Neural crest cell (in vitro differentiated cells): Measurements from ENCODE around the gene TLE4. TPM values are rescaled to one million over a fixed set of nuclear protein-coding genes. Genes with fewer than 3 reads are reported as not detected.
"Not testable (repeated sequence)": the region's sequence is repeated elsewhere in the genome, so short reads cannot be mapped to it uniquely, and the experiment has no call there.

Experiments
- DNase-seq: peaks from one replicate; pipeline ENCODE4 v3.0.0; 2021; ENCODE audit warnings: low read depth, mixed read lengths, low spot score
- H3K27ac Mint-ChIP-seq: one replicate; pipeline ENCODE4 v1.8.0; 2021; ENCODE audit warnings: mild to moderate bottlenecking, mixed read lengths; ENCODE audit not compliant: unreplicated experiment
- H3K27me3 Mint-ChIP-seq: 2 replicates; pipeline ENCODE4 v1.8.0; 2021; ENCODE audit warnings: low read depth, mild to moderate bottlenecking, mixed read lengths
- H3K36me3 Mint-ChIP-seq: 2 replicates; pipeline ENCODE4 v1.8.0; 2021; ENCODE audit warnings: low read depth, mild to moderate bottlenecking, mixed read lengths
- H3K4me1 Mint-ChIP-seq: 2 replicates; pipeline ENCODE4 v1.8.0; 2021; ENCODE audit warnings: mixed read lengths
- H3K4me3 Mint-ChIP-seq: one replicate; pipeline ENCODE4 v1.8.0; 2021; ENCODE audit warnings: mild to moderate bottlenecking, mixed read lengths
- H3K9me3 Mint-ChIP-seq: 2 replicates; pipeline ENCODE4 v1.8.0; 2021; ENCODE audit warnings: mixed read lengths
- total RNA-seq: library from RNA; stranded (reverse); gene quantifications from 2 replicates; pipeline ENCODE4 v1.2.1, GENCODE V29; 2021
- TF ChIP-seq, protein P1 (sequence below): fragments of 200-600 bp; sonication (generic); conservative IDR thresholded peaks from 2 replicates; pipeline ENCODE4 v1.5.0; 2021; ENCODE audit warnings: antibody characterized with exemption, mild to moderate bottlenecking

The TLE4 gene
- total RNA-seq, 1 donor from 2014 or later, result 85.8 TPM

DNA sequence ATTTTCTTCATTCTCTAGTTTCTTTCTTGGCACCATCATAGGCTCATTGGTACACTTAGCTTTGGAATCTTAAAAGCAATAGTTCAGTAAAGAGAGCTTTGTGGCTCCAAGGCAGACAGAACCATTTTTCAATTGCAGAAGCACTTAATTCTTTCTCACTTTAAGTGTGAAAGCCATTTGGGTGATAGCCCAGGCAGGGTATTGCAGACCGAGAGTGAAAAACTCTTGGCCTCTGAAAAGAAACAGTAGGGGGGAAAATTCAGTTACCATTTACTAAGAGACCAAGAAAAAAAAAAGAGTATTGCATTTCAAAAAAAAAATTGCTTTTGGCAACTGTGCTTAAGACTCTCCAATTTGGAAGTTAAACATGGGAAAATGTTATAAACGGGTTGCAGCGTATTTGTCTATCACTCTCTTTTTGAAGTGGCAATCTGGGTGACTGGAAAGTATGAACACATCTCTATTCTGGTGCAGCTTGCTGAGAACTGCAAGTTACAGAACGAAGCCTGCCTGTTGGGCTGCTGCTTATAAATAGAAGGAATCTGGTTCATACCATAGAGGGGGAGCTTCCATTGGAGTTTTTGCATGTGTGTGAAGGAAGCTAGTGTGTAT, 170.5 kb downstream of the TLE4 start:
- TF ChIP-seq, protein P1, sequence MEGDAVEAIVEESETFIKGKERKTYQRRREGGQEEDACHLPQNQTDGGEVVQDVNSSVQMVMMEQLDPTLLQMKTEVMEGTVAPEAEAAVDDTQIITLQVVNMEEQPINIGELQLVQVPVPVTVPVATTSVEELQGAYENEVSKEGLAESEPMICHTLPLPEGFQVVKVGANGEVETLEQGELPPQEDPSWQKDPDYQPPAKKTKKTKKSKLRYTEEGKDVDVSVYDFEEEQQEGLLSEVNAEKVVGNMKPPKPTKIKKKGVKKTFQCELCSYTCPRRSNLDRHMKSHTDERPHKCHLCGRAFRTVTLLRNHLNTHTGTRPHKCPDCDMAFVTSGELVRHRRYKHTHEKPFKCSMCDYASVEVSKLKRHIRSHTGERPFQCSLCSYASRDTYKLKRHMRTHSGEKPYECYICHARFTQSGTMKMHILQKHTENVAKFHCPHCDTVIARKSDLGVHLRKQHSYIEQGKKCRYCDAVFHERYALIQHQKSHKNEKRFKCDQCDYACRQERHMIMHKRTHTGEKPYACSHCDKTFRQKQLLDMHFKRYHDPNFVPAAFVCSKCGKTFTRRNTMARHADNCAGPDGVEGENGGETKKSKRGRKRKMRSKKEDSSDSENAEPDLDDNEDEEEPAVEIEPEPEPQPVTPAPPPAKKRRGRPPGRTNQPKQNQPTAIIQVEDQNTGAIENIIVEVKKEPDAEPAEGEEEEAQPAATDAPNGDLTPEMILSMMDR, result no peak
- no peak overlapping the region for H3K27ac Mint-ChIP-seq
- H3K4me3 Mint-ChIP-seq, result no peak overlapping the region
- H3K27me3 Mint-ChIP-seq, result no peaks in the 10 kb centered on the region
- DNase-seq, result no peak
- H3K4me1 Mint-ChIP-seq, result no peaks in the 10 kb centered on the region
- H3K36me3 Mint-ChIP-seq, result no peaks in the 10 kb centered on the region
- H3K9me3 Mint-ChIP-seq, result peaks cover 2% of the 10 kb centered on the region

DNA sequence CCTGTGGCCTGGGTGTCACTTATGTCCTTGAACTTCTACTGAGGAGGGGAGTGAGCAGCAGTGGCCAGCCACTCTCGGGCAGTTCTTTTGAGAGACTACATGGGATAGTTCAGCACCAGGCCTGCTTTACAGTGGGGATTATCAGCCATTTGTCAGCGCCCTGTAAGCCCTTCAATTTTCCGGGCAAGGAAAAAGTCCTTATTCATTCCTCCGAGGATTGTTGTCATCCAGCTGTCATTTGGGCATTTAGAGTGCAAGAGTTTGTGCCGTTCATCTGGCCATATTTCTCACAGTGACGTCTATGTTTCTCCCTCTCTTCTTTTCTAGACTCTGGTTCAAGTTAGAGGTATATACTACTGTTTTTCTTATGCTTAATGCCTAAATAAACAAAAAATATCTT, 172.8 kb downstream of the TLE4 start:
- Mint-ChIP-seq H3K36me3 (no peaks in the 10 kb centered on the region), H3K27me3 (no peaks in the 10 kb centered on the region)
- TF ChIP-seq, protein P1, result no peak

DNA sequence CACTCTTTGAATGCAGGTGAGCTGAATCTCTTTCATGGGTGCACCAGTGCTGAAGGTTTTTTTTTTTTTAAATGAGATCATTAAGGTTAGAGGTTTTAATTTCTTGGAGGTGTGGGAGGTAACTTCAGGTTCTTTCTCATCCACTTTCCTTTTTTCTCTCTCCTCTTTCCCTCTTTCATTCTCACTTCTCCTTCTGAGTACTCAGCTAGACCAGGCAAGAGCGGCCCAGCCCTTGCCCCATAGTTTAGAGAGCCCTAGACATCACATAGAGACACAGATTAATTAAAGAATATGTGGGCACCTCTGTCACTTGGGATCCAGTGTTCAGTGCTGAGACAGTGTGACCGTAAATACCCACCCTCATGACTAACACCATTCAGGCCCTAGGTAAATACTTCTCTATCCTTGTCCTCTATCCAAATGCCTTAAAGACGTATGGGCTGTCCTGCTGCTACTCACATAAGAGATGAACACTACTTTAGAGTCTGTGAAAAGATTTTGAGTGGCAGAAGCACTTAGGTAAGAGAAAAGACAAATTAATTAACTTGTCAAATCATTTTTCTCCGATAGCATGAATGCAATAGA, 174.1 kb downstream of the TLE4 start:
- no peaks in the 10 kb centered on the region for H3K36me3 Mint-ChIP-seq
- peaks cover 2% of the 10 kb centered on the region for H3K9me3 Mint-ChIP-seq
- no peak overlapping the region for H3K4me3 Mint-ChIP-seq
- no peaks in the 10 kb centered on the region for H3K4me1 Mint-ChIP-seq
- H3K27me3 Mint-ChIP-seq, result no peaks in the 10 kb centered on the region
- no peak overlapping the region for H3K27ac Mint-ChIP-seq
- no peak for DNase-seq
- TF ChIP-seq, protein P1, result no peak

More for the DNA sequence above, 172.8 kb downstream of the TLE4 start:
- H3K27ac Mint-ChIP-seq, result no peak overlapping the region
- H3K4me3 Mint-ChIP-seq, result no peak overlapping the region
- H3K4me1 Mint-ChIP-seq, result no peaks in the 10 kb centered on the region
- H3K9me3 Mint-ChIP-seq, result peaks cover 2% of the 10 kb centered on the region
- DNase-seq, result no peak

DNA sequence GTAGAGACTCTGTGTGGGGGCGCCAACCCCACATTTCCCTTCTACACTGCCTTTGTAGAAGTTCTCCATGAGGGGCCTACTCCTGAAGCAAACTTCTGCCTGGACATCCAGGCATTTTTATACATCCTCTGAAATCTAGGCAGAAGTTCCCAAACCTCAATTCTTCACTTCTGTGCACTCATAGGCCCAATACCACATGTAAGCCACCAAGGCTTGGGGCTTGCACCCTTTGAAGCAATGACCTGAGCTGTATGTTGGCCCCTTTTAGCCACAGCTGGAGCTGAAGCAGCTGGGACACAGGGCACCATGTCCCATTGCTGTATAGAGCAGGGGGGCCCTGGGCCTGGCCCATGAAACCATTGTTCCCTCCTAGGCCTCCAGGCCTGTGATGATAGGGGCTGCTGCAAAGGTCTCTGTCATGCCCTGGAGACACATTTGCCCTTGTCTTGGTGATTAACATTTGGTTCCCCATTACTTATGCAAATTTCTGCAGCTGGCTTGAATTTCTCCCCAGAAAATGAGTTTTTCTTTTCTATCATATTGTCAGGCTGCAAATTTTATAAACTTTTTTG, 180.2 kb downstream of the TLE4 start:
- not testable (repeated sequence) for H3K27me3 Mint-ChIP-seq, H3K9me3 Mint-ChIP-seq, H3K36me3 Mint-ChIP-seq, H3K27ac Mint-ChIP-seq, H3K4me1 Mint-ChIP-seq, DNase-seq, H3K4me3 Mint-ChIP-seq

DNA sequence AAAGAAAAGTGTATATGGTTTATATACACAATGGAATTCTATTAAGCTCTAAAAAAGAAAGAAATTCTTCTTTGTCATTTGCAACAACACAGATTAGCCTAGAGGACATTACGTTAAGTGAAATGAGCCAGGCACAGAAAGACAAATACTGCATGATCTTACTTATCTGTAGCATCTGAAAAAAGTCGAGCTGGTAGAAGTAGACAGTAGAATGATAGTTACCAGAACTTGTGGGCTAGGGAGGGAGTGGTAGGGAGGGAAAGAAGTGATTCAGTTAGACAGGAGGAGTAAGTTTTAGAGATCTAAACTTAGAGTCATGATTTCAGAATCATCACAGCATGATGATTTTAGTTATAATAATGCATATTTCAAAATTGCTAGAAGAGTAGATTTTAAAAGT, 184.6 kb downstream of the TLE4 start:
- Mint-ChIP-seq H3K27me3 (no peaks in the 10 kb centered on the region), H3K36me3 (peaks cover 6% of the 10 kb centered on the region)

More for the DNA sequence above, 184.6 kb downstream of the TLE4 start:
- Mint-ChIP-seq H3K9me3 (peaks cover 15% of the 10 kb centered on the region), H3K4me1 (no peaks in the 10 kb centered on the region), H3K4me3 (no peak overlapping the region), H3K27ac (no peak overlapping the region)
- no peak for DNase-seq
- TF ChIP-seq, protein P1, result no peak
